Peyer's patch (tissue), 4 donors: ENCODE results near the gene SLC26A1.

Experiments used
- POLR2A ChIP-seq, 2 donors: fragments of 450-650 bp; IDR thresholded peaks; one replicate each; pipeline ENCODE4 v1.5.1; 2017; ENCODE audit warnings: antibody characterized with exemption in 2 of 2, mild to moderate bottlenecking in 2 of 2, moderate library complexity in 2 of 2
- TF ChIP-seq, protein P1 (sequence below), 6 experiments: fragments of 450-650 bp in 4 of 6; fragments of 200-600 bp in 2 of 6; sonication (generic) in 1 of 6; IDR thresholded peaks; one replicate each; pipeline ENCODE4 v1.5.1; 2017 to 2019; ENCODE audit warnings: antibody characterized with exemption in 6 of 6, mild to moderate bottlenecking in 3 of 6, moderate library complexity in 1 of 6

DNA sequence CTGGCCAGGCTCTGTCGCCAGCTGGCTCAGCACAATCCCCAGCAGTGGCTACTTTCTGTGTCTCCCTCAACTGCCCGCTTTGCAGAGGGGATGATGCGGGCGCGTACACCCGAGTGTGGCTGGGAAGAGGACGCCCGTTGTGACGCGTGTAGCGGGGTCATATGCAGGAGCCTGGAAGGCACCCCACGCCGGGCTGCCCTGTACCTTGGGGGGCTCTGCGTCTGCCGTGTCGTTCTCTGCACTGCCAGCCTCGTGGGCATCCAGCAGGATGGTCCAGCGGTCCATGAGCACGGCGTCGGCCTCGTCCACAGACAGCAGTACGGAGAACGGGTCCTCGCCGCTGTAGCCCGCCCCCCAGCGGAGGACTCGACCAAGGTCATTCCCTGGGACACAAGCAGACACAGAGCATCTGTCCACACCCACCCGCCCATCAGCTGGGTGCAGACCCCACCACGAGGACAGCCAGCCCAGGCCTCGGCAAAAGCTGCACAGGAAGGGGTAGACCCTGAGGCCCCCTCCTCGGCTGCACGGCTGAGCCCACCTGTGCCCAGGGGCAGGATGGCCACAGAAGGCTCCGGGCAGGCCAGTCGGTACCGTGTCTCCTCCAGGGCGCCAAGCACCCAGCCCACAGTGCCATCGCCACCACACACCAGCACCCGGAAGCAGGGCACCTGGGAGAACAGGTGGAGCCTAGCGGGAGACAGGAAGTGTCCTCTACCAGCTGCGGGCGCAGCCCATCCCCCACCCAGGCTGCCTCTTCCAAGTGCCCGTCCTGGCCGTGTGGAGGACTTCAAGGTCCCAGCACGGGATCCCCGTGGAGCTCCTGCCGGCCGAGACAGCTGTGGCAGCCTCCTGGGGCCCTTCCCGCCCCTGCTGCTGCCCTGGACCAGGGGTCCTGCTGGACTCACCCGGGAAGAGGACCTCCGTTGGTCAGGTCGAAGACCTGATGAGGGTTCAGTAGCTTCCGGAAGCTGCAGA, 30.7 kb downstream of the SLC26A1 start:
- TF ChIP-seq, protein P1, sequence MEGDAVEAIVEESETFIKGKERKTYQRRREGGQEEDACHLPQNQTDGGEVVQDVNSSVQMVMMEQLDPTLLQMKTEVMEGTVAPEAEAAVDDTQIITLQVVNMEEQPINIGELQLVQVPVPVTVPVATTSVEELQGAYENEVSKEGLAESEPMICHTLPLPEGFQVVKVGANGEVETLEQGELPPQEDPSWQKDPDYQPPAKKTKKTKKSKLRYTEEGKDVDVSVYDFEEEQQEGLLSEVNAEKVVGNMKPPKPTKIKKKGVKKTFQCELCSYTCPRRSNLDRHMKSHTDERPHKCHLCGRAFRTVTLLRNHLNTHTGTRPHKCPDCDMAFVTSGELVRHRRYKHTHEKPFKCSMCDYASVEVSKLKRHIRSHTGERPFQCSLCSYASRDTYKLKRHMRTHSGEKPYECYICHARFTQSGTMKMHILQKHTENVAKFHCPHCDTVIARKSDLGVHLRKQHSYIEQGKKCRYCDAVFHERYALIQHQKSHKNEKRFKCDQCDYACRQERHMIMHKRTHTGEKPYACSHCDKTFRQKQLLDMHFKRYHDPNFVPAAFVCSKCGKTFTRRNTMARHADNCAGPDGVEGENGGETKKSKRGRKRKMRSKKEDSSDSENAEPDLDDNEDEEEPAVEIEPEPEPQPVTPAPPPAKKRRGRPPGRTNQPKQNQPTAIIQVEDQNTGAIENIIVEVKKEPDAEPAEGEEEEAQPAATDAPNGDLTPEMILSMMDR (IDR thresholded peaks at IDR 0.05): no peak
- TF ChIP-seq POLR2A (IDR thresholded peaks at IDR 0.05): no peak
